Keratinocyte (primary cell): ENCODE measurements around the gene GPR42.

ENCODE experiments used
- EZH2 ChIP-seq: IDR thresholded peaks from one replicate; pipeline ENCODE4 v1.6.1; 2012; ENCODE audit warnings: inconsistent platforms, mild to moderate bottlenecking, low read length, moderate library complexity
- TF ChIP-seq, protein P1 (sequence below), 3 experiments: IDR thresholded peaks in 1 of 3; conservative IDR thresholded peaks in 1 of 3; optimal IDR thresholded peaks in 1 of 3; 2 replicates in 2 of 3; 3 replicates in 1 of 3; pipeline versions ENCODE3 to v1.5.1; 2011; ENCODE audit warnings: low read length in 3 of 3, mild to moderate bottlenecking in 3 of 3, moderate library complexity in 2 of 3, control low read depth in 1 of 3, inconsistent platforms in 1 of 3; ENCODE audit not compliant: insufficient read depth in 2 of 3; ENCODE audit errors: extremely low read depth in 1 of 3

DNA sequence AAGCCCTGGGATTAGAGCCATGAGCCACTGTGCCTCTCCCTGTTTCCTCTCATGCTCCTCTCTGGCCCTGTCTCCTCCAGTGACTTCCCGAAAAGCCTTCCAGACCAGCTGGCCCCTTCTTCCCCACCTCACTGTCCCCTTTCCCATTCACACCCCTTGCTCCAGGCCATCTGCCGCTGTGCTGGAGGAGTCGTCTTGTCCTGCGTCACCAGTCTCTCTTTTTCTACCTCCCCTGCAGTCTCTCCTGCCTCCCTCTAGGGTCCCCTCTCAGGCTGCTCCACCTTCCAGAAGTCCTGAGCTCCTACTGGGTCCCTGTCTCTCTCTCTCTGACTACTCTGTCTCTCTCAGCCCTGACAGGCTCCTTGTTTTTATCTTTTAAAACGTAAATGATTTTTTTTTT lies 28.4 kb upstream of the GPR42 start:
- TF ChIP-seq, protein P1, sequence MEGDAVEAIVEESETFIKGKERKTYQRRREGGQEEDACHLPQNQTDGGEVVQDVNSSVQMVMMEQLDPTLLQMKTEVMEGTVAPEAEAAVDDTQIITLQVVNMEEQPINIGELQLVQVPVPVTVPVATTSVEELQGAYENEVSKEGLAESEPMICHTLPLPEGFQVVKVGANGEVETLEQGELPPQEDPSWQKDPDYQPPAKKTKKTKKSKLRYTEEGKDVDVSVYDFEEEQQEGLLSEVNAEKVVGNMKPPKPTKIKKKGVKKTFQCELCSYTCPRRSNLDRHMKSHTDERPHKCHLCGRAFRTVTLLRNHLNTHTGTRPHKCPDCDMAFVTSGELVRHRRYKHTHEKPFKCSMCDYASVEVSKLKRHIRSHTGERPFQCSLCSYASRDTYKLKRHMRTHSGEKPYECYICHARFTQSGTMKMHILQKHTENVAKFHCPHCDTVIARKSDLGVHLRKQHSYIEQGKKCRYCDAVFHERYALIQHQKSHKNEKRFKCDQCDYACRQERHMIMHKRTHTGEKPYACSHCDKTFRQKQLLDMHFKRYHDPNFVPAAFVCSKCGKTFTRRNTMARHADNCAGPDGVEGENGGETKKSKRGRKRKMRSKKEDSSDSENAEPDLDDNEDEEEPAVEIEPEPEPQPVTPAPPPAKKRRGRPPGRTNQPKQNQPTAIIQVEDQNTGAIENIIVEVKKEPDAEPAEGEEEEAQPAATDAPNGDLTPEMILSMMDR (optimal IDR thresholded peaks at IDR 0.05 in 1 of 3, IDR thresholded peaks at IDR 0.05 in 1 of 3, conservative IDR thresholded peaks at IDR 0.05 in 1 of 3; ENCODE audit: extremely low read depth in 1 of 3, insufficient read depth in 2 of 3, low read length in 3 of 3) = no peak
- TF ChIP-seq EZH2 = no peak
